ENCODE measurements around the gene KIAA0040. TPM values are rescaled to one million over a fixed set of nuclear protein-coding genes. Genes with fewer than 3 reads are reported as not detected.

Gene KIAA0040
- total RNA-seq, 1 experiment from 2014 or later, result 15.0 TPM

DNA sequence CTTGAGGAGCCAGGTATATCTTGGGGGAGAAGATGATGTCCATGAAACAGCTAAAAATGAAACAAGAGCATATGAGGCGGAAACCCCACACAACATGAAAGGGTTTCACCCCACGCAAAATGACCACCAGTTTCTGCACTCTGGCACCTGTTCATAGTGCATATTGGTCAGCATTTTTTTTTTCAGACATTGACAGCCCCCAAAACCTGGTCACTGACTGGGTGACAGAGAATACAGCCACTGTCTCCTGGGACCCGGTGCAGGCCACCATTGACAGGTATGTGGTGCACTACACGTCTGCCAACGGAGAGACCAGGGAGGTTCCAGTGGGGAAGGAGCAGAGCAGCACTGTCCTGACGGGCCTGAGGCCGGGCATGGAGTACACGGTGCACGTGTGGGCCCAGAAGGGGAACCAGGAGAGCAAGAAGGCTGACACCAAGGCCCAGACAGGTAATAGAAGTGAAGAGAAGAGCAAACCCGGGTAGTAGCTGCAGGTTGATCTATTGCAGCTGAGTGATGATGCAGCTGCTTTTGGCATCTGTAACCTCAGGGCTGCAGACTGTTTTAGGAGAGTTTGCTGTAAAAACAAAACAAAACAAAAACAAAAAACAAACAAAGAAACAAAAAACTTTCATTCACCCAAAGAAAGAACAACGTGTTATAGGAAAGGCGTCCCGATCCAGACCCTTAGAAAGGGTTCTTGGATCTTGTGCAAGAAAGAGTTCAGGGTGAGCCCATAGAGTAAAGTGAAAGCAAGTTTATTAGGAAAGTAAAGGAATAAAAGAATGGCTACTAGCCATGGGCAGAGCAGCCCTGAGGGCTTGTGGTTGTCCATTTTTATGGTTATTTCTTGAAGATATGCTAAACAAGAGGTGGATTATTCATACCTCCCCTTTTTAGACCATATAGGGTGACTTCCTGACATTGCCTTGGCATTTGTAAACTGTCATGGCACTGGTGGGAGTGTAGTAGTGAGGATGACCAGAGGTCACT lies 73.9 kb downstream of the KIAA0040 start:
- H3K4me3 Mint-ChIP-seq, result no peak overlapping the region
- CTCF ChIA-PET, result no interaction called here
- H3K36me3 Mint-ChIP-seq, result peaks cover 4% of the 10 kb centered on the region; the same call in 1 of the 2 replicates
- peaks cover 10% of the 10 kb centered on the region for H3K9me3 Mint-ChIP-seq
- H3K27ac Mint-ChIP-seq, result no peak overlapping the region
- DNase-seq (ENCODE audit: low spot score) (no peak), ATAC-seq (no peak)
- POLR2A ChIA-PET, result no interaction called here
- TF ChIP-seq GTF2I (CRISPR knock-in tag; conservative IDR thresholded peaks at IDR 0.05) (no peak), USF2 (CRISPR knock-in tag; IDR thresholded peaks at IDR 0.05) (no peak), HMGXB4 (CRISPR knock-in tag; IDR thresholded peaks at IDR 0.05) (no peak), HMGA2 (CRISPR knock-in tag; IDR thresholded peaks at IDR 0.05) (no peak), TEAD4 (CRISPR knock-in tag; IDR thresholded peaks at IDR 0.05) (no peak), CREM (CRISPR knock-in tag; IDR thresholded peaks at IDR 0.05) (no peak), ZBTB21 (CRISPR knock-in tag; IDR thresholded peaks at IDR 0.05; ENCODE audit: borderline replicate concordance) (no peak), USF1 (CRISPR knock-in tag; IDR thresholded peaks at IDR 0.05) (no peak), NFYB (CRISPR knock-in tag; conservative IDR thresholded peaks at IDR 0.05; ENCODE audit: low read depth) (no peak)
- H3K4me1 Mint-ChIP-seq, result no peaks in the 10 kb centered on the region
- H3K27me3 Mint-ChIP-seq (ENCODE audit: low read depth), result no peaks in the 10 kb centered on the region

DNA sequence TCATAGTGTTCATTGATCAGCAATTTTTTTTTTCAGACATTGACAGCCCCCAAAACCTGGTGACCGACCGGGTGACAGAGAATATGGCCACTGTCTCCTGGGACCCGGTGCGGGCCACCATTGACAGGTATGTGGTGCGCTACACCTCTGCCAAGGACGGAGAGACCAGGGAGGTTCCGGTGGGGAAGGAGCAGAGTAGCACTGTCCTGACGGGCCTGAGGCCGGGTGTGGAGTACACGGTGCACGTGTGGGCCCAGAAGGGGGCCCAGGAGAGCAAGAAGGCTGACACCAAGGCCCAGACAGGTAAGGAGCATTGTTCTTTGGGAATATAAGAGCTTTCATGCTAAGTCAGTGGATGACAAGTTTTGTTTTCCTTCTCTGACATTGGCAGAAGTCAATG lies 75.7 kb downstream of the KIAA0040 start:
- no peak overlapping the region for H3K27ac Mint-ChIP-seq
- no peaks in the 10 kb centered on the region; the same call in 1 of the 2 replicates for H3K27me3 Mint-ChIP-seq (ENCODE audit: low read depth)
- peak; percentile 85 for ATAC-seq
- no peaks in the 10 kb centered on the region for H3K4me1 Mint-ChIP-seq
- peaks cover 24% of the 10 kb centered on the region for H3K9me3 Mint-ChIP-seq
- ChIA-PET POLR2A (no interaction called here), CTCF (interaction anchor here (1.0 to 5.8 kb wide), 4 partner anchors 8 to 88 kb away, joined by 3 to 53 read pairs (median 7); no protein-coding TSS in a partner anchor)
- H3K4me3 Mint-ChIP-seq, result no peak overlapping the region
- DNase-seq (ENCODE audit: low spot score), result no peak
- H3K36me3 Mint-ChIP-seq, result peaks cover 15% of the 10 kb centered on the region; the same call in 1 of the 2 replicates
- TF ChIP-seq, protein P1, sequence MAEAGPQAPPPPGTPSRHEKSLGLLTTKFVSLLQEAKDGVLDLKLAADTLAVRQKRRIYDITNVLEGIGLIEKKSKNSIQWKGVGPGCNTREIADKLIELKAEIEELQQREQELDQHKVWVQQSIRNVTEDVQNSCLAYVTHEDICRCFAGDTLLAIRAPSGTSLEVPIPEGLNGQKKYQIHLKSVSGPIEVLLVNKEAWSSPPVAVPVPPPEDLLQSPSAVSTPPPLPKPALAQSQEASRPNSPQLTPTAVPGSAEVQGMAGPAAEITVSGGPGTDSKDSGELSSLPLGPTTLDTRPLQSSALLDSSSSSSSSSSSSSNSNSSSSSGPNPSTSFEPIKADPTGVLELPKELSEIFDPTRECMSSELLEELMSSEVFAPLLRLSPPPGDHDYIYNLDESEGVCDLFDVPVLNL (CRISPR knock-in tag; IDR thresholded peaks at IDR 0.05; ENCODE audit: borderline replicate concordance, low read depth), result no peak
- TF ChIP-seq SMAD3 (CRISPR knock-in tag; IDR thresholded peaks at IDR 0.05; ENCODE audit: borderline replicate concordance) (no peak), TEAD4 (CRISPR knock-in tag; IDR thresholded peaks at IDR 0.05) (no peak), NR2C2 (CRISPR knock-in tag; IDR thresholded peaks at IDR 0.05) (no peak), ZNF138 (CRISPR knock-in tag; conservative IDR thresholded peaks at IDR 0.05) (no peak), NFE2L1 (CRISPR knock-in tag; IDR thresholded peaks at IDR 0.05) (no peak), TP53 (CRISPR knock-in tag; IDR thresholded peaks at IDR 0.05) (no peak), ESRRA (CRISPR knock-in tag; IDR thresholded peaks at IDR 0.05; ENCODE audit: borderline replicate concordance) (no peak), ZNF671 (CRISPR knock-in tag; IDR thresholded peaks at IDR 0.05) (no peak), ZNF423 (CRISPR knock-in tag; IDR thresholded peaks at IDR 0.05) (no peak), ZNF232 (CRISPR knock-in tag; IDR thresholded peaks at IDR 0.05) (no peak), PRDM15 (CRISPR knock-in tag; IDR thresholded peaks at IDR 0.05) (no peak)
- TF ChIP-seq, protein P2, sequence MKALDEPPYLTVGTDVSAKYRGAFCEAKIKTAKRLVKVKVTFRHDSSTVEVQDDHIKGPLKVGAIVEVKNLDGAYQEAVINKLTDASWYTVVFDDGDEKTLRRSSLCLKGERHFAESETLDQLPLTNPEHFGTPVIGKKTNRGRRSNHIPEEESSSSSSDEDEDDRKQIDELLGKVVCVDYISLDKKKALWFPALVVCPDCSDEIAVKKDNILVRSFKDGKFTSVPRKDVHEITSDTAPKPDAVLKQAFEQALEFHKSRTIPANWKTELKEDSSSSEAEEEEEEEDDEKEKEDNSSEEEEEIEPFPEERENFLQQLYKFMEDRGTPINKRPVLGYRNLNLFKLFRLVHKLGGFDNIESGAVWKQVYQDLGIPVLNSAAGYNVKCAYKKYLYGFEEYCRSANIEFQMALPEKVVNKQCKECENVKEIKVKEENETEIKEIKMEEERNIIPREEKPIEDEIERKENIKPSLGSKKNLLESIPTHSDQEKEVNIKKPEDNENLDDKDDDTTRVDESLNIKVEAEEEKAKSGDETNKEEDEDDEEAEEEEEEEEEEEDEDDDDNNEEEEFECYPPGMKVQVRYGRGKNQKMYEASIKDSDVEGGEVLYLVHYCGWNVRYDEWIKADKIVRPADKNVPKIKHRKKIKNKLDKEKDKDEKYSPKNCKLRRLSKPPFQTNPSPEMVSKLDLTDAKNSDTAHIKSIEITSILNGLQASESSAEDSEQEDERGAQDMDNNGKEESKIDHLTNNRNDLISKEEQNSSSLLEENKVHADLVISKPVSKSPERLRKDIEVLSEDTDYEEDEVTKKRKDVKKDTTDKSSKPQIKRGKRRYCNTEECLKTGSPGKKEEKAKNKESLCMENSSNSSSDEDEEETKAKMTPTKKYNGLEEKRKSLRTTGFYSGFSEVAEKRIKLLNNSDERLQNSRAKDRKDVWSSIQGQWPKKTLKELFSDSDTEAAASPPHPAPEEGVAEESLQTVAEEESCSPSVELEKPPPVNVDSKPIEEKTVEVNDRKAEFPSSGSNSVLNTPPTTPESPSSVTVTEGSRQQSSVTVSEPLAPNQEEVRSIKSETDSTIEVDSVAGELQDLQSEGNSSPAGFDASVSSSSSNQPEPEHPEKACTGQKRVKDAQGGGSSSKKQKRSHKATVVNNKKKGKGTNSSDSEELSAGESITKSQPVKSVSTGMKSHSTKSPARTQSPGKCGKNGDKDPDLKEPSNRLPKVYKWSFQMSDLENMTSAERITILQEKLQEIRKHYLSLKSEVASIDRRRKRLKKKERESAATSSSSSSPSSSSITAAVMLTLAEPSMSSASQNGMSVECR (CRISPR knock-in tag; IDR thresholded peaks at IDR 0.05; ENCODE audit: borderline replicate concordance), result no peak

All from WTC11 (cell line).